Fibroblast of skin of scalp (primary cell): ENCODE data around the gene ECT2.
A peak's percentile ranks its signal among the peaks of the same experiment; 100 is the strongest.

Experiments used
- DNase-seq: peaks from one replicate; pipeline ENCODE4 v3.0.0-alpha.2; 2013

ECT2 gene

DNA sequence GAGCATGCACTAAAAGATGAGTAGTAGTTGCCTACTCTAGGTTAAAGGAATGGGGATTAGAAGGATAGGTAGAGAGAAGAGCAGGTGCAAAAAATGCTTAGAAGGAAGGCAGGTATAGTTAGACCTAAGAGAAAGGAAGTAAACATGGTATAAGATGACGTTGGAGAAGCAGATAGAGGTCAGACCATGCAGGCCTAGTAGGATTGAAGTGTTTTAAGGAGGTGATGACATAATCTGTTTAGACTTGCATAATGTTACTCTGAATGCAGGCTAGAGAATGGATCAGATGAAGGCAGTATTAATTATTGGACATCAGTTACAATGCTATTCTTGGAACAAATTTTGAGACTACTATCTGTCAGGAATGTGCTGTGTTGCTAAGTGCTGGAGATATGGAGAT is 11.1 kb upstream of the ECT2 start:
- DNase-seq = no peak

DNA sequence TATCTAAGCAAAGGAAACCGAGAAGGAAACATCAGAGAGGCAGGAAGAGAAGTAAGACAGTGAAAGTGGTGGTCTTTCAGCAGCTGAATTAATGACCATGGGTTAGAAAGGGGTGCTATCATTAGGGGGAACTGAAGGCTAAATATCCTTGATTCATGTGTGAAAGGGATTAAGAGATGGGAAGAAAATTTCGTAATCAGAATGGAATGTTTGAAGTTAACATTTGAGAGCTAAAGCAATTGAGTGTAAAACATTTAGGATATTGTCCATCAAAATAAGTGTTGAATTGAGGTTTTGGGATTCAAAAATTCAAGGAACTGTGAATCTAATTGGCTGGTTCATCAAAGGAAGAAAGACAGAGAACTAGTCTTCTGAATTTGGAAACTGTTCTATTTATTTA is 4.1 kb upstream of the ECT2 start:
- peak; percentile 39 for DNase-seq

DNA sequence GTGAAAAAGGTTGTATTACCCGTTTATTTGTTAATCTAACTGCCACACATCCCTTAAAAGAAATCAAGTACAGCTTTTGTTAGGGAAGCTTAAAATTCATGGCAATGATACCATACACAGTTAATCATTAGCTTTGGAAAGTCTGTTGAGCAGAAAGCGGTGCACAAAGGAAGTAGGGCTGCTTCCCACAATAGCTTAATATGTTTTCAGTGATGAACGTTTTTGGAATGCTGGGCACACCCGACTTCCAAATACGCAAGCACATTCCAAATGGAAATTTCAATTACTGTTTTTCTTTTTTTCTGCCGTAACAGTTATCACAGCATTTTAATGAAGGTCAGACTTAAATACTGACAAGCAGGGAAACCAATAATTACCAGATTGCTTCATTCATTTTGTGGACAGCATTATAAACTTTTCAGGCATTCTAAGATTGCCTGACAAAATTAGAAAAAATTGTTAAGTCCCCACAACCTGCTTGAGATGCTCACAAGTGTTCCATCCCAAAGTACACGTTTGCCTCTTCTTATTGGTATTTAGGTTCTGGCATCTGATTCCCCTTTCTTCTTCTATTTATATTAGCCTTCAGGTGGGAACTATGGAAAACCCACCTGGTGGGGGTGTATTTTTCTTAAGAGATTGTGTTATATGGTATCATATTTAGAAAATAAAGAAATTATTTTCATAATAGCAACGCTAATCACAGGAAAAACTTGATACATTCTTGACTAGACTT is 1.1 kb upstream of the ECT2 start:
- peak; percentile 93 for DNase-seq

DNA sequence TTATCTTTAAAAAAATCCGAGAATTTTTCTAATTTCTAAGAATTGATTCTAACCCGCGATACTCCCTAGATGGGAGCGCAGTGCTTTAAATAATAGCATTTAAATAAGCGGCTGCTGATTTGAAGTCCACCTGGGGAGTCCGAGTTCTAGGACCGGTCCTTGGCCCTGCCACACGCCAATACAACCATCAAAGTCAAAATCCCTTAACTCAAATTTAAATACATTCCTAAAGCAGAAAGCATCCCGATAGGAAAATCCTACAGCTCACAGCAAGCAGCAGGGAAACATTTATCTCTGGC is 508 bp upstream of the ECT2 start:
- no peak for DNase-seq

DNA sequence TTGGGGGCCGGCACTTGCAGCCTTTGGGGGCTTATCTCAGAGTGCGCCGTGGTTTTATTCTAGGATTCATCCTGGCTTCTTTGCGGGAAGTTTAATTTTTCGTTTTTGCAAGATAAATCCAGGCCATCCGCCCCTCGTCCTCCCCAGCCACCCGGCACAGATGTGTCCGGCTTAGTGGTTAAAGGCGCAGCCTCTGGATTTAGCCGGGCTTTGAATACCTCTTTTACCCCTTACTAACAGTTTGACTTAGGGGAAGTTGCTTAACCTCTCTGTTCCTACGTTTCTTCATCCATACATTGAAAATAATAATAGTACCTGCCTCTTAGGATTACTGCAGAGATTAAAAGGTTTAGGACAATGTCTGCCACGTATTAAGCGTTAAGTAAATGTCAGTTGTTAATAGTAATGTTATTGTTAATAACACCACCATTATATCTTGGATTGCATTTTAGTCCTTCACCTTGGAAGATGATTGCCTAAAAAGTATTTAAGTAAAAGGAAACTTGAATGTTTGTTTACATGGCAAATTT is 714 bp downstream of the ECT2 start:
- peak; percentile 7 for DNase-seq

- no peak for DNase-seq
Measured at GRCh38 chr3:172752651-172753050, 2.1 kb downstream of the ECT2 start.

DNA sequence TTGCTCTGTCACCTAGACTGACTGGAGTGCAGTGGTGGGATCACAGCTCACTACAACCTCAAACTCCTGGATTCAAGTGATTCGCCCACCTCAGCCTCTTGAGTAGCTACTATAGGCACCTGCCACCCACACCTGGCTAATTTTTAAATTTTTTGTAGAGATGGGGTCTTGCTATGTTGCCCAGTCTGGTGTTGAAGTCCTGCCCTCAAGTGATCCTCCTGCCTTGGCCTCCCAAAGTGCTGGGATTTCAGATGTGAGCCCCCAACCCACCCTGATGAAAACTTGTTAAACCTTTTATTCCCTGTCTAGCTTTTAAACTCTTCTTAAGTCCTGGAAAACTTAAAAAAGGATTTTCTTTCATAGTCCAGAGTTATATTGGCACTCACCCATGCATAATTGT is 2.6 kb downstream of the ECT2 start:
- DNase-seq = no peak

- peak; percentile 59 for DNase-seq
Measured at GRCh38 chr3:172760416-172760815, 9.9 kb downstream of the ECT2 start.

- no peak for DNase-seq
Measured at GRCh38 chr3:172766241-172766640, 15.7 kb downstream of the ECT2 start.

GRCh38 chr3:172766718-172767405 is 16.3 kb downstream of the ECT2 start:
- DNase-seq = no peak

GRCh38 chr3:172770382-172770781 is 19.9 kb downstream of the ECT2 start:
- no peak for DNase-seq

DNA sequence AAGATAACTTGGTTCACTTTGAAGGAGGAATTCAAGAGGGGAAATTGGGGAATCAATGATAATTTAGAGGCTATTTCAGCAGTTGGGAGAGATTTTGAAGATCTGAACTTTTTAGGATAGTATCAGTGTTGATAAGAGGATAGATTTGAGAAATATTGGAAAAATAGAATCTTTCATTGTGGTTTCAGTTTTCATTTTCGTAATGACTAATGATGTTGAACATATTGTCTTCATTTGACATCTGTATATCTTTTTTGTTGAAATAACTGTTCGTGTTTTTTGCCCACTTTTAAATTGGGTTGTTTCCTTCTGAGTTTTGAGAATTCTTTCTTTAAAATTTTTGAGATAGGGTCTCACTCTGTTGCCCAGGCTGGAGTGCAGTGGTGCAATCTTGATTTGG is 21.1 kb downstream of the ECT2 start:
- no peak for DNase-seq

- no peak for DNase-seq
Measured at GRCh38 chr3:172776049-172776717, 25.7 kb downstream of the ECT2 start.

DNA sequence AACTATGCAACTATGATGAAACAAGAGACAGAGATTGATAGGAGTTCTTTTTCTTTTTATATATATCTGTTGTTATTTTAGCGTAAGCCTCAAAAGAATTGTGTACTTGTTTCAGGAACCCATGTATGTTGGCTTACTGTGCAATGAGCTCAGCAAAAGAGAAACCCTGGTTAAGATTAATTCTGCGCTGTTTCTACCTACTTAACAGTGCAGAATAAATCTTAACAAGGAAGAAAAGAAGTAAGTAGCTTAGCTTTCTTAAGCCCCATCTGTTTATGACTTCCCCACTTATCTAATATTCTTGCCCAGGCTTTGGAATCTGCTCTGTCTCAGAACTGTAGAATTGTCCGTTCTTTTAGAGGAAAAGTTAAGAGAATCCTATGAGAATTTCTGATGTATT is 27.4 kb downstream of the ECT2 start:
- no peak for DNase-seq

DNA sequence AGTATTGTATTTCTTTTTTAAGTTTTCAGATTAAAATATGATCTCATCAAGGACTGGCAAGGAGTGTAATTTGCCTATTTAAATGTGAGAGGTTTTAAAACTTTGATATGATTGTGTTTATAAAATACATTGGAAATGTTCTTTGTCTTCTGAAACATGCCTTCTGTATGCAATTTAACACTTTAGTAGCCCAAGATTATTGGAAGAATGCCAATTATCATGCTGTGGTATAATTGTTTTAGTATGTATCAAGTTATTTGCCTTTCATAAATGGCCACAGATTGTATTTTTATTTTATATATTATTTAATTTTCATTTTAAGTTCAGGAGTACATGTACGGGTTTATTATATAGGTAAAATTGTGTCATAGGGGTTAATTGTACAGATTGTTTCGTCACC is 31.7 kb downstream of the ECT2 start:
- DNase-seq = peak; percentile 12

DNA sequence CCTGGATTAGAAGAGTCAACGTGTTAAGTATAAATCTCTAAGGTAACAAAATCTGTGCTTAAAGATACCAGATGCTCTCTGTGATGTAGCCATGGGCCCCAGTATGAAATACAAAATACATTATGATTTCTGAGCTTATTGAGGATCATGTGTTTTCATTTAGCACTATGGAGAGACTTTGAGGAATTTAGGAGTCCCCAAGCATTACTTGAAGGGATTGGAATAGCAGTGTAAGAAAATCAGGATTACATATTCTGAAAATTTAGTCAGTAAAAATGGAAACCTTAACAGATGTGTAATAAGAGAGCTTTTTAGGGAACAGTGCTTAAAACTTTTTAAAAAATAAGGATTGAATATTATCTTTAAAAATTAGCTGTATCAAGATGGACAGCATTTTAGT is 35.5 kb downstream of the ECT2 start:
- DNase-seq = no peak

DNA sequence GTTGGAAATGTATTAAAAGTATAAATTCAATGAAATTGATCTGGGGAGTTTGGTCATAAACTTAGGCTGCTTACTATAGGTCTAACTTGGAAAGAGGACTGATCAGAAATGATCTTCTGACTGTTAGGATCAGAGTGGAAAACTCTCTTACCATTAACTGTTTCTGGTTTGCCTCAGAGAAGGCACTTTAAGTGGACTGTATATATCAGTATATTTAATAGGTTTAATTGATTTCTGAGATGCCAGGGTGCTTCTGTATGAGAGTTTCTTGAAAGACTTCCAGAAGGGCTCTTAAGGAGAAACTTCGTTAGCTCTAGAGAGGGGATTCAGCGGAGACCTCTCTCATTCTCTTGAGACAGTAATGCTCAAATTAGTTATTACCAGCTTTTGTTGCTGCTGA is 36.5 kb downstream of the ECT2 start:
- no peak for DNase-seq

DNA sequence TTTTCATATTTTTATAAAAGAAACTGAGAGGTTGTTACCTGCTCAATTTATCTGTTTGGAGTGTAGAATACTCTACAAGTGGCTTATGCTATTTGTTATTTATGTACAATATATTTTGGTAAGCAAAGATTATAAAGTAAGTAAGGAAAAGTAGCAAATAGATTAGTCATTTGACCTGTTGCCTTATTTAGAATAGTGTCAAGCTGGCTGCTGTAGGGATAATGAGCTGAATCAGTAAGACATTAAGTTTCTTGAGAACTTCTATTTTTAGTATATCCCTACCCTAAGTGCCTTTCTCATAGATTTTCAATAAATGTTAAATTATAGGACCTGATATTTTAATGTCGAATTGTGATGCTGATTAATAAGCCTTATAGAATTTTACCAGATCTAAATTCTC is 37.2 kb downstream of the ECT2 start:
- no peak for DNase-seq

GRCh38 chr3:172799246-172799645 is 48.7 kb downstream of the ECT2 start:
- no peak for DNase-seq

GRCh38 chr3:172800156-172800555 is 49.6 kb downstream of the ECT2 start:
- no peak for DNase-seq

GRCh38 chr3:172803489-172803888 is 53.0 kb downstream of the ECT2 start:
- no peak for DNase-seq

- no peak for DNase-seq
Measured at GRCh38 chr3:172804323-172804722, 53.8 kb downstream of the ECT2 start.

DNA sequence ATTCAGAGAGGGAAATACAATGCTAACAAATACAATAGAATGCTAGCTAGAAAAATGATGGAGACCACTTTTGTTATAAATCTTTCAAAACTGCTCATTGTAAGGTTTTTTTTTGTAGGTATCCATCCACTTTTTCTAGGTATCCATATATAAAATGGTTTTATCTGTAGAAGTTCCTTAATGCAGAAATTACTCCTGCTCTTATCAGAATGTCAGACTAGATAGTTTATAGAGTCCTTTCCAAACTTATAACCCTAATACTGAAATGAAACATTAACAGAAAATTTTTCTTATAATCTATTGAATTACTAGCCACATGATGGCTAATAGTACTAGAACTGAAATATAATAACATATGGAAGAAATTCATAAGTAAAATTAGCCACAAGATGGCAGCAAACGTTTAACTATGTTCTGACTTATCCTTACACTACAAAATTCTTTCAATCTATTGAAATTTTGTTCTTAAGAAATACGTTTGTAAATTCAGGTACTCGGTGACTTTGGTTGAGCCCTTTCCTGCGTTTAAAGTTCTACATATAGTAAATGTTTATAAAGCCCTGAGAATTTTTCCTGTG is 58.5 kb downstream of the ECT2 start:
- DNase-seq = peak; percentile 54

- no peak for DNase-seq
Measured at GRCh38 chr3:172811099-172811498, 60.6 kb downstream of the ECT2 start.
